ENCODE results near the gene ASB7. TPM values are rescaled to one million over a fixed set of nuclear protein-coding genes. Genes with fewer than 3 reads are reported as not detected.

The ASB7 gene
- total and polyA plus RNA-seq, 12 donors: 2.9 to 7.0 (median 5.8) TPM

- no peak for ATAC-seq
- Histone ChIP-seq H3K27ac (no peak overlapping the region), H3K27me3 (no peaks in the 10 kb centered on the region), H3K4me1 (peaks cover 0 to 9% (median 0%) of the 10 kb centered on the region in 9 donors), H3K9me3 (peaks cover 0 to 4% (median 0%) of the 10 kb centered on the region in 11 donors), H3K36me3 (no peaks in the 10 kb centered on the region), H3K4me3 (no peak overlapping the region)
- DNase-seq: no peak
- intact Hi-C loops (cut with DNase I): loop anchor here in 2 of 10 donors (10.0 kb wide), 2 partner anchors 206 to 626 kb away; no protein-coding TSS in a partner anchor
- TF ChIP-seq, protein P1, sequence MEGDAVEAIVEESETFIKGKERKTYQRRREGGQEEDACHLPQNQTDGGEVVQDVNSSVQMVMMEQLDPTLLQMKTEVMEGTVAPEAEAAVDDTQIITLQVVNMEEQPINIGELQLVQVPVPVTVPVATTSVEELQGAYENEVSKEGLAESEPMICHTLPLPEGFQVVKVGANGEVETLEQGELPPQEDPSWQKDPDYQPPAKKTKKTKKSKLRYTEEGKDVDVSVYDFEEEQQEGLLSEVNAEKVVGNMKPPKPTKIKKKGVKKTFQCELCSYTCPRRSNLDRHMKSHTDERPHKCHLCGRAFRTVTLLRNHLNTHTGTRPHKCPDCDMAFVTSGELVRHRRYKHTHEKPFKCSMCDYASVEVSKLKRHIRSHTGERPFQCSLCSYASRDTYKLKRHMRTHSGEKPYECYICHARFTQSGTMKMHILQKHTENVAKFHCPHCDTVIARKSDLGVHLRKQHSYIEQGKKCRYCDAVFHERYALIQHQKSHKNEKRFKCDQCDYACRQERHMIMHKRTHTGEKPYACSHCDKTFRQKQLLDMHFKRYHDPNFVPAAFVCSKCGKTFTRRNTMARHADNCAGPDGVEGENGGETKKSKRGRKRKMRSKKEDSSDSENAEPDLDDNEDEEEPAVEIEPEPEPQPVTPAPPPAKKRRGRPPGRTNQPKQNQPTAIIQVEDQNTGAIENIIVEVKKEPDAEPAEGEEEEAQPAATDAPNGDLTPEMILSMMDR (IDR thresholded peaks at IDR 0.05): no peak
These were observed 42.1 kb upstream of the ASB7 start for GRCh38 chr15:100560323-100560722.

GRCh38 chr15:100565591-100565990, 36.8 kb upstream of the ASB7 start:
- H3K27ac ChIP-seq: no peak overlapping the region
- DNase-seq: no peak
- ATAC-seq: no peak
- intact Hi-C loops (cut with DNase I): loop anchor here in 2 of 10 donors (10.0 kb wide), 2 partner anchors 211 to 631 kb away; no protein-coding TSS in a partner anchor
- H3K4me3 ChIP-seq: no peak overlapping the region
- WGBS, 2 donors: 89 to 90% methylated on average over 3 of the region's 3 CpGs
- H3K36me3 ChIP-seq: peaks cover 0 to 30% (median 0%) of the 10 kb centered on the region in 9 donors
- TF ChIP-seq, protein P1 (IDR thresholded peaks at IDR 0.05): no peak
- H3K27me3 ChIP-seq: no peaks in the 10 kb centered on the region
- H3K4me1 ChIP-seq: peaks cover 0 to 5% (median 0%) of the 10 kb centered on the region in 9 donors
- no peaks in the 10 kb centered on the region for H3K9me3 ChIP-seq

- TF ChIP-seq, protein P1 (IDR thresholded peaks at IDR 0.05): no peak
- Histone ChIP-seq H3K36me3 (peaks cover 0 to 42% (median 5%) of the 10 kb centered on the region in 9 donors), H3K27me3 (no peaks in the 10 kb centered on the region), H3K4me1 (peaks cover 0 to under 1% (median 0%) of the 10 kb centered on the region in 9 donors), H3K9me3 (no peaks in the 10 kb centered on the region), H3K27ac (no peak overlapping the region), H3K4me3 (no peak overlapping the region)
- DNase-seq: no peak
- intact Hi-C loops (cut with DNase I): loop anchor here in 2 of 10 donors (10.0 kb wide), 2 partner anchors 212 to 632 kb away; no protein-coding TSS in a partner anchor
- no peak for ATAC-seq
- WGBS, 2 donors: 93 to 95% methylated on average over 6 of the region's 6 CpGs
These were observed 35.4 kb upstream of the ASB7 start for GRCh38 chr15:100566850-100567628.

DNA sequence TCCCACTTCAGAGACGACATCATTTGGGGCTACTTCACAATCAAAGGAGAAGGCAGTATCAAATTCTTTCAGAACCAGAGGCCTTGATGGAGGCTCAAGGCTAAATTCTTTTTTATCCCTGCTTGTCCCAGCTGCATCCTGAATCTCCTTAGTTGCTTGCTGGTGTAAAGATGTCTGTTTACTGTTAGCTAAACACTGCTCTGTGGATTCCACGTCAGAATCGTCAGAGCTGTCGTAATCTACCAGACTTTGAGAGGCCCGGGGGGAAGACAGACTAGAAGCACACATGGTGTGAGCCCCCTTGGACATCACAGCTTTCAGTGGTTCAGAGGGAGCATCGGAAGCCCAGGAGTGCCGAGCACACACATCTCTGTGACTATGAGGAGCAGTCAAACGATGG, 33.0 kb upstream of the ASB7 start:
- no peak overlapping the region for H3K4me3 ChIP-seq
- intact Hi-C loops (cut with DNase I): loop anchor here in 2 of 10 donors (10.0 kb wide), 2 partner anchors 215 to 635 kb away; no protein-coding TSS in a partner anchor
- peaks cover 0 to 60% (median 13%) of the 10 kb centered on the region in 9 donors for H3K36me3 ChIP-seq
- ATAC-seq (no peak), DNase-seq (no peak)
- TF ChIP-seq, protein P1 (IDR thresholded peaks at IDR 0.05): no peak
- WGBS, 2 donors: 81 to 84% methylated on average over 8 of the region's 8 CpGs
- peaks cover 0 to 4% (median 0%) of the 10 kb centered on the region in 9 donors for H3K4me1 ChIP-seq
- no peaks in the 10 kb centered on the region for H3K9me3 ChIP-seq
- H3K27ac ChIP-seq: no peak overlapping the region
- no peaks in the 10 kb centered on the region for H3K27me3 ChIP-seq
